Activated naive CD4-positive, alpha-beta T cell treated with anti-CD3 and anti-CD28 coated beads, Interleukin-2, amount 50 U/mL, for 16 hours (primary cell): Measurements from ENCODE around the gene DYRK1A.
A peak's percentile ranks its signal among the peaks of the same experiment; 100 is the strongest.

Experiments
- DNase-seq: peaks from one replicate; pipeline ENCODE4 v3.0.0-alpha.2; 2020

The DYRK1A gene

DNA sequence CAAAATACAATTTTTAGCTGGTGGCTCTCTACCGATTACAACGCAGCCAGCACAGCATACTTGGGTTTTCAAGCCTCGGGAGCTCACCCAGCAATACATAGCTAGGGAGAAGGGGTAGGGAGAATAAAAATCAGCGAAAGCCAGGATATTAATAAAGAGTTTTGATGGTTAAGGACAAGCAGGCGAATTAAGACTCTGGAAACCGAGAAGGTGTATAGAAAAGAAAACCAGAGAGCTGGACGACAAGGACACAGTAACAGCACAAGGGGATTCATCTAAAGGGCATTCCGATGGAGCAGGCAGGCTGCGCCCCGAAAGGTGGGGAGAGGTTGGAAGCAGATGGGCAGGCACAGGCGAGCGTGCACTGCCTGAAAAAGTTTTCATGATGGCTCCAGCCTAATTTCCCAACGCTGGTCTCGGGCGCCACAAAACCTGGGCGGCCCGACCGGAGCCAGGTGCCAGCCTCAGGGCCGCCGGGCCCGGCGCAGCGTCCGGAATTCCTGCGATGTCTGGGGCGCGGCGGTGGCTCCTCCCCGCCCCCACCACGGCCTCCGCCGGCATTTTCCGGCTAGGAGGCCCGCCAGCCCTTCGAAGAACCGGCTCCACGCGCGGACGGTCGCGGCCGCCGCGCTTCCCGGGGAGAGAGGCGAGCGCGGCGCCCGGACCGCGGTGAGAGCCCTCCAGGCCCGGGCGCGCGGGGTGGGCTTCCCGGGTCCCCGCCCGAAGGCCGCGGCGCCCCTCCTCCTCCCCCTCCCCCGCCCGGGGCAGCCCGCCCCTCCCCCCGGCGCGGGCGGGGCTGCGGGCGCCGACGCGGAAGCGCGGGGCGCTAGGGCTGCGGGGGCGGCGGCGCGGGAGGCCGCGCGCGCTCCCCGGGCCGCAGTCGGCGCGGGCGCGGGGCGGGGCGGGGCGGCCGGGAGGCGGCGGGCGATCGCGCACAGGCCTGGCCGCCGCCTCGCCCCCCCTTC, 774 bp upstream of the DYRK1A start:
- peak; percentile 64 for DNase-seq

DNA sequence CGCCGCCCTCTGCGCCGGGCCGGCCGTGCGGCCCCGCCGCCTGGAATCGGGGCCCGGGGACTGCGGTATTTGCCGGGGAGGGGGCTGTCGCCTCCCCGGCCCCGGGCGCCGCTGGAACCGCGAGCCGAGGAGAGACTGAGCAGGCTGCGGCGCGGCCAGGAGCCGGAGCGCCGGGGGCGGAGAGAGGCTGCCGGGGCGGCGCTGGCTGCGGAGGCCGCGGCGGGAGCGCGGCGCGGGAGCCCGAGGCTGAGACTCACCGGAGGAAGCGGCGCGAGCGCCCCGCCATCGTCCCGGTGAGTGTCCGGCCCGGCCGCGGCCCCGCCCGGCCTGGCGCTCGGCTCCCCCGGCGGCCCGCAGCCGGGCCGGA, 746 bp downstream of the DYRK1A start:
- no peak for DNase-seq

DNA sequence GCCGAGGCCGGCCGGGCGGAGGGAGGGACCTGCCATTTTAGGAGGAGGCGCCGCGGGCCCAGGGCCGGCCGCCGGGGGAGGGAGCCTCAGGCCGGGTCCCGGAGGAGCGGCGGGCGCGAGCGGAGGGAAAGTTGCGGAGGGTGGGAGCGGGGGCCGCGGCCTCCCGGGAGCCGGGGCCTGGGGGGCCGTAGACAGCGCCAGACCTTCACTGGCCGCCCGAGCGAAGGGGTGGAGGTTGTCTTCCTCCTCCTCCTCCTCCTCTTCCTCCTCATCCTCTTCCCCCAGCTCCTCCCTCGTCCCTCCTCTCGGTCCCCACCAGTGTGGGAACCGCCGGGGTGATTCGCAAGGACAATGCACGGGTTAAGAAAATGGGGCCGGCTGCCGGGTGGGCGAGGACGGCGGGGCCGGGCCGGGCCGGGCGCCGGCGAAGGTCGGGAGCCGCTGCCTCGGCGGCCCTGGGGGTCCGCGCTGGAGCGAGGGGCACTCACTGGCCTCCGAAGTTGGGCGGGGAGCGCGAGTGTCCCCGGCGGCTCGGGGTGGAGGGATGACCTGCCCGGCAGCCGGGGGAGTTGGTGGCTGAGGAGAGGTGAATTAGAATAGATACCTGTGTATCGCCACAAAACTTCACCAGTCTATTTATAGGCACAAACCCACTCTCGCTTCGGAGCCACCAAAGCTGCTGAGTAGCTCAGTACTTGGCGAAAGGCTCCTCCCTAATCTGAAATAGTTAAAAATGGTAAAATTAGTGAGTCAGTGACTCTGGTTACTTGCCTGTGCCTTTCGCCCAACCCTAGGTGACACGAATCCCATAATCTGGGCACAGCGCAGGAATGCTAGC, 1.3 kb downstream of the DYRK1A start:
- peak; percentile 37 for DNase-seq

DNA sequence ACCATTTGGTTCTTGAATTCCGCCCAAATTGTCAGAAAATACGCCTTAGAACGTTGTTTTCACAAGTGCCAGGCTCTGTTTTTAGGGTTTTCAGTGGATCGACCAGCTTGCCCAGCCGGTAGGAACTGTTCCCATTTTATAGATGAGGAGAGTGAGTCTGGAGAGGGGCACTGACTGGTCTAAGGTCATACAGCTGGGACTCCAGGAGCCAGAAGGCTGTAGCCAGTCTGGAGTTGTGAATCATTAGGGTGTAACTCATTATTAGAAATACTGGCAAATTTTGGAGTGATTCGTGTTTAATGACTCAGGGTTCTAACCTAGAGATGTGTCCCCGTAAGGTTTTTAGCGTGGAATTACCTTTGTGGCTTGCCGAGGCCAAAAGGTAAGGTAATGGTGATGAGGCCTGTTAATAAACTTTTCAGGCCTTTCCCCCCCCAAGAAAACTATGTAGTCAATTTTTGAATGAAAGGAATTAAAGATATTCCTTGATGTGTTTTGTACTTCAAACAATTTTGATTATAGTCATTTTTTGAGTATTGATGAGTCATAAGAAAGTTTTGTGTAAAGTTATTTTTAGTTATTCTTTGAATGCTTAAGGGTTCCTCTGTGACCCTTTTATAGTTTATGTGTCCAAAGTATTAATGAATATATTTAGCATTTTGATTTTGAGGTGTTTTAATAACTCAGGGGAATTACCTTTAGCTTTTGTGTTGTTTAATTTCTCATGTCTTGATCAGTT, 2.1 kb downstream of the DYRK1A start:
- no peak for DNase-seq

DNA sequence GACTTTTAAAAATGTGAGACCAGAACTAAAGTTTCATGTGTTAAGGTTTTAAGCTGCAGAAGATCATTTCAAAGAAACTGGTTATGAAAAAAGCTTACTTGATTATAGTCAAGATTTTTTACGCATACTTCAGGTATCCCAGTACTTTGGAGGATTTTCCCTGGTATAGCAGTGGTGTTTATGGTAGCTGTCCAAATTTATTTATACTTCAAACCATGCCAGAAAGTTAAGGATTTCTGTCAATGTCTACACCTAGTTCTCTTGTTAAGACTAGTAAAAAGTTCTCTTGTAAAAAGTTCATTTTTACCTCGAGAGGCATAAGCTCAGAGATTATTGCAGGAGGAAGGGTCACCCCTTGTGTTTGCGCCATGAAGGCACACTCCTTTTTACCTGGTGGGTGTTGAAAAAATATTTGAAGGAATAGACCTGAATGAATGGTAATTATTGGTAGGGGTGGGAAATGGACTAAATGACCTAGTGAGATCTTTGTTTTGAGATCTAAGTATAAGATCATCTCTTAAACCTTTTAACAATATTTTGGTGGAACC, 2.8 kb downstream of the DYRK1A start:
- no peak for DNase-seq

DNA sequence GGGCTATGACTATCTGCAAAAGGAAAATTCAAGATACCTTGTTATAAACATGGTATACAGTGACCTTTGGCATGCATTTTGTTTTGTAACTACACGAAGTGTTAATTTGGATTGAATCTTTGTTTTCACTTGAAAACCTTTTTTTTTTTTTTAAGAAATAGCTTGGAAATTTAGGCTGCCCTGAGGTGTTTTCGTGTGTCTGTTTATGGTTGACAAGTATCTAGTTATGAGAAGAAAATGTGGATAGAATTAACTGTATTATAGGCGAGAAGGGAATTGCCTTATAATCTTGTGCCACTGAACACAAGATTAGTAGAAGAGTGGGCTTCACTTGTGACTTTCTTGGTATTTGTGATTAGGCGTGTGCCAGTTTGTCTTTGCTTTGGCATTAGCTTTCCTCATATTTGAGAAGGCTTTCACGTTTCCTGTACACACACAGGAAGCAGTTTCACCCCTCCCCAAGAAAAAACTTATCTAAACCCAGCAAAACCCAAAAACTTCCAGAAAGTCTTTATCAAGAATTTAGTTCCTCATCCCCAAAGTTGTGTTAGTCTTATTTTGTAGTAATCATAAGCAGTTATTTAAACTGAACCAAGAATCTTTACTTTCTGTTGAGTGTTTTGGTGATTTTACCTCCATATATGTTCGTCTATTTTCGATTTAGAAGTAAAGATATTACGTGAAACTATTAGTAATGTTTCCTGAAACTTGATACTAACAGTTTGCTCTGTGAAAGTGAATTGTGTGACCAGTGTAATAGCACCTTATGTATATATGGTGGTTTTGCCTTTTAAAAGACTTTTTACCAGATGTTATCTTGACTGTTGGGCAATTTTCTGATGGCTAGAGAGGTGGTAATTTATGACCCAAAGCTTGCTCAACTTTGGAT, 3.8 kb downstream of the DYRK1A start:
- DNase-seq = no peak

DNA sequence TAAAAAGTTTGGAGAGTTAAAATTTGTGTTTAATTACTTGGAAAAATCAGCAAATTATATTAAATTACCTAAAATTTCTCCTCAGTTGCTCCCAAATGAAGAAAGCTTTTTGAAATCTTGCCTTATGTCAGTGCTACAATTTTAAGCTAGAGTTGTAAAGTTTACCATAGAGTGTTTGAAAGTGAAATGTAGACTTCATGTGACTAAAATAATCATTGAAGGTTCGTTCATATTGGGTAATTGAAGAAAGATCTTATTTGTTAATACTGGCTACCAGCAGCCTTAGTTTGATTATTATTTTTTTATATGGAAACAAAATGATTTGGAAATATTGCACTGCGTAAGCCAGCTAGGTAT, 4.4 kb downstream of the DYRK1A start:
- no peak for DNase-seq

DNA sequence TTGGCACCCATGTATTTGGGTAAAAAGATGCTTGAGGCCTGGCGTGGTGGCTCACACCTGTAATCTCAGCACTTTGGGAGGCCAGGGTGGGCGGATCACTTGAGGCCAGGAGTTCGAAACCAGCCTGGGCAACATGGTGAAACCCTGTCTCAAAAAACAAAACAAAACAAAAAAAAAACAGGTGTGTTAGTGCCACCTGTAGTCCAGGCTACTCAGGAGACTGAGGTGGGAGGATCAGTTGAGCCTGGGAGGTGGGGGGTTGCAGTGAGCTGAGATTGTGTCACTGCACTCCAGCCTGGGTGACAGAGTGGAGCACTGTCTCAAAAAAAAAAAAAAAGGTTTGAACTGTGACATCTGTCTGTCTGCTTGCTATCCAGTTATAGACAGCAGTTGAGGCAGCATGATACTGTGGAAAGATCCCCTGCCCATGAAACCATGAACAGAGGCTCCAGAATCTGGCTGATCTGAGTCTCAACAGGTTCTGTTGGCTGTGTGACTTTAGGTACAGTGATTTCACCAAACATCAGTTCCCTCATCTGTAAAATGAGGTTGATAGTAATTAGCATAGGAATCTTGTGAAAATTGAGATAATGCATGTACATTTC, 5.7 kb downstream of the DYRK1A start:
- no peak for DNase-seq

DNA sequence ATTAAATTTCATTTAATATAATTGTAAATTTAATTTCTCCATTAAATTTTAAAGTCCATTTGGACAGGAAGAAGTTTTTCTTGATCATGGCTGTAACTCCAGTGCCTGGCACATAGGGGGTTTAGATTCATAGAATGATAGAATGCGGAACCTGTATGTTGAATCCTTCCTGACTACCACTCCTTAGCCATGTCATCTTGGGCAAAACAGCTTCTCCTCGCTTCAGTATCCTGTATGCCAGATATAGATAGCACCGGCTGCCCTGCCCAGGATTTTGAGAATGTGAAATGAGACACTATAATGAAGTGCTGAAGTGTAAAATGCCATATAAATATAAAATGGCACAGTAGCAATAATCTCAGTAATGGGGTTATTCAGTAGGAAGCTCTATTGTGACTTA, 6.4 kb downstream of the DYRK1A start:
- no peak for DNase-seq

DNA sequence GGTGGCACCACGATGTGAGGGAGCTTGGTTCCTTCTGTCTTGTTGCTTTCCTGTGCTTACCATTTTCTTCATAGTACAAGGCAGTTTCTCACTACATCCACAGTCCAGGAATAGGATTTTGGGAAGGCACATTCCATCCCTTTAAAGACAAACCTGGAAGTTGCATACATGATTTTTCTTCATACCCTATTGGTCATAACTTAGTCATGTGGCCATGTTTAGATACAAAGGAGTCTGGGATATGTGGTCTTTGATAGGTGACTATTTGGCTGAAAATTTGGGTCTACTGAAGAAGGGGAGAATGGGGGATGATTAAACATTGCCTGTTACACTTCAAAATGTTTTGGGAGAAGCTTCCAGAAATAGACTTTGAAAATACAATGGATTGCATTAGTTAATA, 7.0 kb downstream of the DYRK1A start:
- DNase-seq = no peak

DNA sequence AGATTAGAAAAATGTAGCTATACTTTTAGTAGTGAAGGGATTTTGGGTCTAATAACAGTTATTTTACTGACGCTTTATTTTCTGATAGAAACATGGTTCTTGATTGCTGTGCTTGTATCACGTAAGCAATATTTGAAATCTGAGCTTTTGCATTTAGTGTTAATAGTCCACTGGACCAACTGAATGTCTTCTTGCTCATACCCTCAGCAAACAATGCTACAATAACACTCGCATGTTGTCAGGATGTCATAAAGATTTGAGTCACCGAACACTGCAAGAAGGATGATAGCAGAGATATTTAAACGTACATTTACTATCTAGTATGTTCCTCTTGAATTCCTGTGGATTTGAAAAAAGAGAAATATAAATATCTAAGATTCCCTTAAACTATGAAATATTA, 7.5 kb downstream of the DYRK1A start:
- DNase-seq = no peak

DNA sequence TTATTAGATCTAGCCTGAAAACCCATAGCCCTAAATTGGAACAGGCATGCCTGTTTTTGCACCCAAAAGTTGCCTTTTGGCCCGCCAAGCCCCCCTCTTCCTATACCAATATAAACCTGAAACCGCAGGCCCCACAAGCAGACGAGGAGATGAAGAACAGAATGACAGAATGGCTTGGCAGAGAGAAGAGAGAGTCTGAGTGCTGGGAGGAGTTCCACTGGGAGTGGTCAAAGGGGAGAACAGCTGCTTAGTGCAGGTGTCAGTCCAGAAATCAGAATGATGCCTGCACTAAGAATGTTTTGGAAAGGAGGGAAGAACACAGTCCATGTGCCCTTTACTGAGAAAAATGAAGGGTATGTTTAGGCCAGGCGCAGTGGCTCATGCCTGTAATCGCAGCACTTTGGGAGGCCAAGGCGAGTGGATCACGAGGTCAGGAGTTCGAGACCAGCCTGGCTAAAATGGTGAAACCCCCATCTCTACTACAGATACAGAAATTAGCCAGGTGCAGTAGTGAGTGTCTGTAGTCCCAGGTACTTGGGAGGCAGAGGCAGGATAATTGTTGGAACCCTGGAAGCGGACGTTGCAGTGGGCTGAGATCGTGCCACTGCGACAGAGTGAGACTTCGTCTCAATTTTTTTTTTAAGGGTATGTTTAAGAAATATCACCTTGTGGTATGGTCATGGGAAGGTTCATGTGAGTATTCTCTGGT, 9.4 kb downstream of the DYRK1A start:
- no peak for DNase-seq

DNA sequence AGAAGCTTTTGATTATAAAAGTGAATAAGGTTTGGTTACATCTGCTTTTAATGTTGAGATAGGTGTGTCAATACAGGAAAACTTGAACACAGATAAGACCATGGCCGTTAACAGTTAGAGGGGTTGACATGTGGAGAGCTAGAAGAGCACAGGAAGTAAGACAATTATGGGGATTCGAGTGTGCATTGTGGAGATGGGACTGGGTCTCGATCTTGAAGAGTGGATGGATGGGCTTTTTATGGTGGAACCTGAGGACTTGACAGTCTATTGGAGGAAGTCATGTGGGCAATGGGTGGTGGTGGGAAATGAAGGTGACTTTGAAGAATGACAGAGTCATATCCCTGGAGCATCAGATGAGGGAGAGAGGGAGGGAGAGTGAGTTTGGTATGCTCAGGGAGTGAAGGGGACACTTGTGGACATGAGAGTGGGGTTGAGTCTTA, 12.1 kb downstream of the DYRK1A start:
- DNase-seq = no peak

DNA sequence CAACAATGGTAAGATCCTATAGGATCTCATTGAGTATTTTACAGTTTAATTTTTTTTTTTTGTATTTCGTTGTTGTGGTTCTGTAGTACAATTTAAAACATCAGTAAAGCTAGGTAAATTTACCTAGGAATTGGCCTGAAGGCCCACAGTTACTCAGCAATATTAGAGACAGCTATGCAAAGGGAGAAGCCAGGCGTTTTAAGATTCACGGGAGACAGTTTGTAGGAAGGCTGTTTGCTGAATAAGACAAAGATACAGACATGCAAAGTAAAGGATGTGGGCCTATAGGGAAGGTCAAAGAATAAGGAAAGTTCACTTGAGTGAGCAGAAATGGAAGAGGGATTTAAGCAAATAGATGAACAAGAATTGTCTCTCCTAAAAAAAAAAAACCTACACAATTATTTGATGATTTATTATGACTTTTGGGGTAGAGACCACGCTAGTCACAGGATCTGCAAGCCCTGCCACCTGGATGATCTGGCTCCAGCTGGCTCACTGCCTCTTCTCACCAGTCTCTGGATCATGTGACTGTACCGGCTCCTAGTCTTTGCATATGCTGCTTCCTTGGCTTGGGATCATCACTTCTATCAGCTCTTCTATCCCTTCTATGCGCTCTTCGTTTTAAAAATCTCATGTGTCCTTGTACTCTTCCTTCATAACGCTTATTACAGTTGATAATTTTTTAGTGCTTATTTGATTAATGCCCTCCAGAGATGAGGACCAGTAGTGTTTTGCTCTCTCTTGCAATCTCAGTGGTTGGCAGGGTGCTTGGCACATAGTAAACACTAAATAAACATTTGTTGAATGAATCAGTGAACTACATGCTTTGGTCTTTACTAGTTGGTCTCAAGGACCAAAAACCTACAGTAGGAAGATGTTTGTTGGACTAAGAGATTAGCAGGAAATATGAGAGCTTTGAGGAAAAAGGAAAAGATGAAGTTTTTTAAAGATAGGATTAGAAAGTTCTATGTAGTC, 14.1 kb downstream of the DYRK1A start:
- no peak for DNase-seq

DNA sequence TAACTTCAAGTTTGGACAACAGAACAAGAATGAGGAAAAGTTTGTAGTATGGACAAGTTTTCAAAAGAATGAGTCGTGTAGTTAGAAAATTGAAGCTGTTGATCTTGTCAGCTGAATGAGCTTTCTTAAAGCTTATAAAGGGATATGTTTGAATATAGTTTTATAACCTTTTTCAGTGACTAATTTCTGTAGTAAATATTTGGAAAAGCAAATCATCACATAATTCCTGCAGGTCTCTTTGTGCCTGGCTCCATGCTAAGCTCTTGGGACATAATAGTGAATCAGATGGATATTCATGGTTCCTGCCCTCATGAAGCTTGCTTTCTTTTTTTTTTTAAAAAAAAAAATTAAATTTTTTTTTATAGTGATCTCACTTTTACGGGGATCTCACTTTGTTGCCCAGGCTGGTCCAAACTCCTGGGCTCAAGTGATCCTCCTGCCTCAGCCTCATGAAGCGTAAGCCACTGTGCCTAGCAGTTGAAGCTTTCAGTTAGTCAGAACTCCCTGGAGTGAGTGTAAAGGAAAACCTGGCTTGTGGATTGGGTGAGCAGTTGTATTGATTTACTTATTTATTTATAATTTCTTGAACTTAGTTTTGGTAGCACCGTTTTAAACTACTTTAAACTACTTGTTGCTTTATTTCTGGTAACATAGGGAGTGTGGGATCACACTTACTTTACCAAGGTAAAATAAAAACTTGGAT, 15.5 kb downstream of the DYRK1A start:
- DNase-seq = no peak

DNA sequence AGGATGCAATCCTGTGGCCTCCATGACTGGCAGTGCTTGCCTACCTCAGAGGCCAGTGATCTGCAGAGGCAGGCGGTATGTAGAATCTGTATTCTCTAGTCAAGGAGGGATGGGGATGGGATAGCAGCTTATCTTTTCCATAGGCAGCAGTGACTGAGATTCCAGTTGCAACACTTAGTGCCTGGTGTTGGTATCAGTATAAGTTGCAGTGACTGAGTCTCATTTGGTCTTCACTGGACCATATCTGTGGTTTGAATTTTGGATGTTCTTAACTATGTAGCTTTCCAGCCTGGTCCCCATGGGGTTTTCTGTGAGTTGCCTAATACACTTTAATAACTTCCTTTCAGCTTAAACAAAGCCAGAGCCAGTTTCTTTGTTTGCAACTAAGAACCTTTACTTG, 16.5 kb downstream of the DYRK1A start:
- DNase-seq = no peak

DNA sequence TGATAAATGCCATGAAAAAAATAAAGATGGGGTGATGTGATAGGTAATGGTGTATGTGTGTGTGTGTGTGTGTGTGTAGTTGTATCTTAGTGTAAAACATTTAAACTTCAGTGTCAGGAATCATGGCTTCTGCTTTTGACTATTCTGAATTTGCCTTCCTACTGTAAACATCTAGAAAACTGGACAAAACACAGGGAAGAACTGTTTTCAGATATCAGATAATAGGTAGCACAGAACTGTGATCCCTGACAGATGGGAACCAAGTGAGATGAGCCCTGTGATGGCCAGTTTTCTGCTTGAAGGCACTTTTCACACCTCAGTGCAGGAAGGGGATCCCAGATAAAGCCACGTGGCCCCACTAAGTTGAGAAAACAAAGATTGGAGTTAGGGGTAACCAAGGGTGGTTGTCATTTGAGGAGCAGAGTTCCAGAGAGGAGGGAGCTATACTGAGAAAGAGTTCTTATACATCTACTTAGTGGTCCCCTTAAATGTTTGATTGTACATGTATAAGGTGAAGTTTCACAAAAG, 17.3 kb downstream of the DYRK1A start:
- no peak for DNase-seq

DNA sequence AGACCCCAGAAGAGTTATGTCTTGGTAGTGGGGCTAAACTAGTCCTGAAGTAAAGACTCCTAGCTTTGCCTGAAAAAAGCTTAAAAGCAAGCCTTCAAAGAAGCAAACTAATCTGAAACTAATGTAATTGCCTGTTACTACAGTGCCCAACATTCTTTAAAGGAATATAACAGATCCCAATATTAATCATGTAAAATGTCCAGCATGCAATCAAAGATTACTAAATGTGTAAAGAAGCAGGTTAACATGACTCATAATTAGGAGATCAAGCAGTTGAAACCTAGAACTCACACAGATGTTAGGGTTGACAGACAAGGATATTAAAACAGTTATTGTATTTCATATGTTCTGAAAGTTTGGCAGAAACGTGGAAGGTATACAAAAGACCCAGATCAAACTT, 17.8 kb downstream of the DYRK1A start:
- no peak for DNase-seq
